GM21576 (cell line): Measurements from ENCODE around the gene ASCL2.
"Not testable (repeated sequence)": the region's sequence is repeated elsewhere in the genome, so short reads cannot be mapped to it uniquely, and the experiment has no call there.

Experiments used
- ATAC-seq: cut with Tn5 transposase; IDR thresholded peaks from one replicate; pipeline ENCODE4 v1.9.1; 2021; ENCODE audit warnings: mild to moderate bottlenecking, moderate library complexity; ENCODE audit not compliant: unreplicated experiment

ASCL2 gene

GRCh38 chr11:2298795-2299761 is 28.7 kb upstream of the ASCL2 start:
- no peak for ATAC-seq

GRCh38 chr11:2298131-2298794 is 27.9 kb upstream of the ASCL2 start:
- no peak for ATAC-seq

GRCh38 chr11:2297623-2298030 is 27.2 kb upstream of the ASCL2 start:
- ATAC-seq: no peak

- ATAC-seq: no peak
Observed at GRCh38 chr11:2296913-2297622, 26.7 kb upstream of the ASCL2 start.

GRCh38 chr11:2295971-2296912 is 25.9 kb upstream of the ASCL2 start:
- no peak for ATAC-seq

GRCh38 chr11:2294926-2295290 is 24.5 kb upstream of the ASCL2 start:
- ATAC-seq: no peak

- no peak for ATAC-seq
Observed at GRCh38 chr11:2293984-2294925, 23.9 kb upstream of the ASCL2 start.

GRCh38 chr11:2293531-2293971 is 23.2 kb upstream of the ASCL2 start:
- ATAC-seq: no peak

- no peak for ATAC-seq
Observed at GRCh38 chr11:2290351-2290841, 20.0 kb upstream of the ASCL2 start.

GRCh38 chr11:2289859-2290258 is 19.5 kb upstream of the ASCL2 start:
- no peak for ATAC-seq

- no peak for ATAC-seq
Observed at GRCh38 chr11:2289350-2289749, 19.0 kb upstream of the ASCL2 start.

GRCh38 chr11:2287091-2287490 is 16.7 kb upstream of the ASCL2 start:
- ATAC-seq: no peak

- not testable (repeated sequence) for ATAC-seq
Observed at GRCh38 chr11:2286350-2286749, 16.0 kb upstream of the ASCL2 start.

- no peak for ATAC-seq
Observed at GRCh38 chr11:2280208-2280607, 9.8 kb upstream of the ASCL2 start.

GRCh38 chr11:2277933-2278523 is 7.6 kb upstream of the ASCL2 start:
- ATAC-seq: no peak

GRCh38 chr11:2277008-2277346 is 6.6 kb upstream of the ASCL2 start:
- no peak for ATAC-seq

GRCh38 chr11:2276280-2277007 is 6.1 kb upstream of the ASCL2 start:
- ATAC-seq: no peak
